Gastrocnemius medialis (tissue), 4 donors: Measurements from ENCODE around the gene CCL11. TPM values are rescaled to one million over a fixed set of nuclear protein-coding genes. Genes with fewer than 3 reads are reported as not detected.
A peak's percentile ranks its signal among the peaks of the same experiment; 100 is the strongest.

Source experiments
- ATAC-seq, 2 donors: fragments of 150-250 bp; one replicate each; pipeline ENCODE4 v1.9.1; 2016
- DNase-seq, 2 donors: peaks; one replicate each; pipeline ENCODE4 v3.0.0-alpha.2; 2019
- H3K27ac ChIP-seq, 4 donors: fragments of 200-600 bp; sonication (generic); 1 replicate in 1 of 4; 2 replicates in 3 of 4; pipeline ENCODE4 v1.5.1; 2016 to 2018; ENCODE audit warnings: mild to moderate bottlenecking in 2 of 4, moderate library complexity in 1 of 4
- H3K27me3 ChIP-seq, 3 donors: fragments of 200-600 bp; sonication (generic) in 2 of 3; 1 replicate in 1 of 3; 2 replicates in 2 of 3; pipeline versions ENCODE4 v1.5.1 to v1.6.0; 2016 to 2019; ENCODE audit warnings: mild to moderate bottlenecking in 1 of 3, moderate library complexity in 1 of 3
- H3K36me3 ChIP-seq, 2 donors: fragments of 200-600 bp; sonication (generic) in 1 of 2; one replicate each; pipeline ENCODE4 v1.5.1; 2017 to 2018
- H3K4me1 ChIP-seq, 2 donors: fragments of 200-600 bp; sonication (generic) in 1 of 2; one replicate each; pipeline ENCODE4 v1.5.1; 2016 to 2017; ENCODE audit warnings: mild to moderate bottlenecking in 2 of 2
- H3K4me3 ChIP-seq, 4 donors: fragments of 200-600 bp; sonication (generic) in 3 of 4; 1 replicate in 1 of 4; 2 replicates in 3 of 4; pipeline ENCODE4 v1.5.1; 2016 to 2019; ENCODE audit warnings: mild to moderate bottlenecking in 2 of 4
- H3K9me3 ChIP-seq, 3 donors: fragments of 200-600 bp; sonication (generic) in 2 of 3; 1 replicate in 1 of 3; 2 replicates in 2 of 3; pipeline ENCODE4 v1.5.1; 2016 to 2019
- POLR2A ChIP-seq, 2 donors: fragments of 450-650 bp; IDR thresholded peaks; one replicate each; pipeline ENCODE4 v1.6.1; 2017; ENCODE audit warnings: antibody characterized with exemption in 2 of 2, mild to moderate bottlenecking in 2 of 2, moderate library complexity in 2 of 2
- in situ Hi-C, 4 donors: fragments of 200-750 bp; cut with MboI; loops; one replicate each; pipeline versions ENCODE4 v1.15.0 to v1.8.0; 2017; ENCODE audit warnings: low sequenced_read_pairs in 4 of 4
- intact Hi-C: fragments of 100-400 bp; cut with DNase I; formaldehyde crosslinking; loops from one replicate; pipeline ENCODE4 v1.15.1; 2023; ENCODE audit warnings: low total_unique reads
- total RNA-seq, 4 donors: library from RNA; depleted of rRNA; stranded (reverse); fragments of >200 nt; gene quantifications; one replicate each; pipeline versions ENCODE4 v1.1.0 to v1.2.3, GENCODE V29; 2016
- TF ChIP-seq, protein P1 (sequence below), 5 experiments: fragments of 450-650 bp in 3 of 5; fragments of 200-600 bp in 2 of 5; sonication (generic) in 2 of 5; IDR thresholded peaks in 4 of 5; conservative IDR thresholded peaks in 1 of 5; 1 replicate in 4 of 5; 2 replicates in 1 of 5; pipeline ENCODE4 v1.5.1; 2016 to 2019; ENCODE audit warnings: antibody characterized with exemption in 5 of 5, mild to moderate bottlenecking in 3 of 5, moderate library complexity in 3 of 5

The CCL11 gene
- total RNA-seq, 4 donors from 2014 or later = not detected

DNA sequence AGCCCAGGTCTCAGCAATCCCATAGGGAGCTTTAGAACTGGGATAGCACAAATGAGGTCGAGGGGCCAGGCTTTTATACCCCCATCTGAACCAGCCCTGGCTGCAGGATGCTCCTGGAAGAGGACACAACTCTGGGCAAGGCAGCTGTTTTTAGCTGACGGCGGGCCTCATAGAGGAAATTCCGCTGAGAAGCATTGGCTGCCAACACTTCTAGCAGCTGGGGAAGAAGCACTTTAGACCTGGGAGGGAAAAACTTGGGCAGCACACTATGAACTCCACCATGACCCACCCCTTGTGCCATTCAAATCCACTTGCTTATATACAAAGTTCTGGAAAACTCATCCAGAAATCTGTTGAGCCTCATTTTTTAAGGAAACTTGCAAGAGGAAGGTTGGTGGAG, 5.0 kb downstream of the CCL11 start:
- no peaks in the 10 kb centered on the region for H3K4me1 ChIP-seq
- H3K4me3 ChIP-seq = no peak overlapping the region
- TF ChIP-seq, protein P1, sequence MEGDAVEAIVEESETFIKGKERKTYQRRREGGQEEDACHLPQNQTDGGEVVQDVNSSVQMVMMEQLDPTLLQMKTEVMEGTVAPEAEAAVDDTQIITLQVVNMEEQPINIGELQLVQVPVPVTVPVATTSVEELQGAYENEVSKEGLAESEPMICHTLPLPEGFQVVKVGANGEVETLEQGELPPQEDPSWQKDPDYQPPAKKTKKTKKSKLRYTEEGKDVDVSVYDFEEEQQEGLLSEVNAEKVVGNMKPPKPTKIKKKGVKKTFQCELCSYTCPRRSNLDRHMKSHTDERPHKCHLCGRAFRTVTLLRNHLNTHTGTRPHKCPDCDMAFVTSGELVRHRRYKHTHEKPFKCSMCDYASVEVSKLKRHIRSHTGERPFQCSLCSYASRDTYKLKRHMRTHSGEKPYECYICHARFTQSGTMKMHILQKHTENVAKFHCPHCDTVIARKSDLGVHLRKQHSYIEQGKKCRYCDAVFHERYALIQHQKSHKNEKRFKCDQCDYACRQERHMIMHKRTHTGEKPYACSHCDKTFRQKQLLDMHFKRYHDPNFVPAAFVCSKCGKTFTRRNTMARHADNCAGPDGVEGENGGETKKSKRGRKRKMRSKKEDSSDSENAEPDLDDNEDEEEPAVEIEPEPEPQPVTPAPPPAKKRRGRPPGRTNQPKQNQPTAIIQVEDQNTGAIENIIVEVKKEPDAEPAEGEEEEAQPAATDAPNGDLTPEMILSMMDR (IDR thresholded peaks at IDR 0.05 in 4 of 5, conservative IDR thresholded peaks at IDR 0.05 in 1 of 5) = no peak
- no peak for TF ChIP-seq POLR2A (IDR thresholded peaks at IDR 0.05)
- H3K36me3 ChIP-seq = no peaks in the 10 kb centered on the region
- DNase-seq (no peak), ATAC-seq (no peak)
- no peaks in the 10 kb centered on the region for H3K27me3 ChIP-seq
- intact Hi-C loops (no loop called here), in situ Hi-C loops (no loop called here)
- no peak overlapping the region for H3K27ac ChIP-seq
- H3K9me3 ChIP-seq = no peaks in the 10 kb centered on the region

DNA sequence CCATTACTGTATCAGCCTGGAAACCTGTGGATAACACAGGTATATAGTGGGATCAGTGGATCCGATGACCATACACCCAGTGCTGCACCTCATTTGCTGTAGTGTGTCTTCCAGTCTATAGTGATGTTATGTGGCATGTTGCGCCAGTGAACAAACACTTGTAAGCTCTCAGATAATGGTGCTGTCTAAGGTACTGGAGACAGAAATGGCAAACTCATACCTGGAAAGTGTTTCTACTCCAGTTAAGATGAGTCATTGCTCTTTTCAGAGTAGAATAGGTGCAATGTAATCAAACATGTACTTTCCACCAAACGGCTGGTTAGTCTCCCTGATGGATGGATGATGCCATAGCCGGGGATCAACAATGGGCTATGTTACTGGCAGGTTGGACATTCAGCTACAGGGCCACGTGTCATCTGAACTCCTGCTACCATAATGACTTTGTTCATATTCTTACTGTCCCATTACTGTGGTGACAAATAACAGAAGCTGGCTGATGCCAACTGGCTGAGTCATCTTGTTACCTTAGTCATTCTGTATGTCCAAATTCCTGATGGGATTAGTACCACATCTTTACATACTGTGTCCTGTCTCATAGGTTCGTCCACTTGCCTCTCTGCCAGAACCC, 6.3 kb downstream of the CCL11 start:
- Histone ChIP-seq H3K9me3 (no peaks in the 10 kb centered on the region), H3K4me1 (no peaks in the 10 kb centered on the region), H3K4me3 (no peak overlapping the region), H3K36me3 (no peaks in the 10 kb centered on the region), H3K27me3 (no peaks in the 10 kb centered on the region), H3K27ac (no peak overlapping the region)
- ATAC-seq = no peak
- in situ Hi-C loops = no loop called here
- no peak for DNase-seq
- intact Hi-C loops = no loop called here
- TF ChIP-seq POLR2A (IDR thresholded peaks at IDR 0.05) = no peak
- TF ChIP-seq, protein P1 (IDR thresholded peaks at IDR 0.05 in 4 of 5, conservative IDR thresholded peaks at IDR 0.05 in 1 of 5) = no peak

DNA sequence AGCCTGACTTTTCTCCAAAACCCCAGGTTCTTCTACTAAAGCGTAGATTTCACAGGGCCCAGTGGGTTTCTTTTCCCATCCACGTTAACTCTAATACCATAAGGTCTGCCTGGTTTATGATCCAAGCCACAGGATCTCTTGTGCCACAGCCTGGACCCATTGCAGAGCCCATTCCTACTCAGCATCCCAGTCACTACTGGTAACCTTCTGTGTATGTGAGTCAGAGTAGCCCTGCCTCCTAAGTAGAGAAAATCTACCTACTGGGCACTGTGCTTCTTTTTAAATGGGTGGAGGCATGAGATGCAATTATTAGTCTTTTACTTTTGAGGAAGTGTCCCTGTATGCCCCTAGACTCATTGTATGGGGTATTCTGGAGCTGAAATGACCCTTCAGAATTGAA, 13.5 kb downstream of the CCL11 start:
- intact Hi-C loops (no loop called here), in situ Hi-C loops (no loop called here)
- no peaks in the 10 kb centered on the region for H3K27me3 ChIP-seq
- H3K36me3 ChIP-seq = no peaks in the 10 kb centered on the region
- no peak overlapping the region for H3K4me3 ChIP-seq
- no peaks in the 10 kb centered on the region for H3K9me3 ChIP-seq
- no peak for DNase-seq
- no peak overlapping the region for H3K27ac ChIP-seq
- ATAC-seq = no peak
- peaks cover 9 to 12% of the 10 kb centered on the region in 2 donors for H3K4me1 ChIP-seq
- no peak for TF ChIP-seq POLR2A (IDR thresholded peaks at IDR 0.05)
- TF ChIP-seq, protein P1 (IDR thresholded peaks at IDR 0.05 in 4 of 5, conservative IDR thresholded peaks at IDR 0.05 in 1 of 5) = no peak

DNA sequence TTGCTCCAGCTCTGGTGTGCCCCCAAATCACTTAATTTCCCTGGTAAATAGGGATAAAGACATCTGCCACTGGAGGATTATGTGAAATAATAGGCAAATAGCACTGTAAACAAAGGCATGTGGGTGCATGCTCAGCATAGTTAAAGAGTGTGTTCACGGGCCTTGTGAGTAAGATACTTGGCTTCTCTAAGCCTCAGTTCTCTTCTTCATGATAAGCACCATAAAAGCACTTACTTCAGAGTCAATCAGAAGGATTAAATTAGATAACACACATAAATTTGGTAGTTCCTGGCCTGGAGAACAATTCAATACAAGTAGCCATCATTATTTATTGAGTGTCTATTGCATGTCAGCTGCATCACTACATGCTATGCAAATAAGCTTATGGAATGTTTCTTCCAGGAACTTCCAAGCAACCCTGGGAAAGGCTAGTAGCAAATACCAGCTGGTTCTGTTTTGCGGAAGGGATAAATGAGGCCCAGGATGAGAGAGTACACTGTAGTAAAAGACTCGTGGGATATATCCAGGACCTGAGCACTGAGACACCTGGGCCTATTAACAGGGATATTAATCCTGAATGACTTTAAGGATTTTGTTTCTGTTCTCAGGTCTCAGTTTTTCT, 14.5 kb downstream of the CCL11 start:
- in situ Hi-C loops = loop anchor here in 2 of 4 donors (10.0 kb wide), 2 partner anchors 95 to 105 kb away; no protein-coding TSS in a partner anchor
- Histone ChIP-seq H3K36me3 (no peaks in the 10 kb centered on the region), H3K4me1 (peaks cover 9 to 12% of the 10 kb centered on the region in 2 donors), H3K9me3 (no peaks in the 10 kb centered on the region), H3K27me3 (no peaks in the 10 kb centered on the region), H3K27ac (peak overlapping the region in 2 of 4 donors; percentile 42 to 49), H3K4me3 (no peak overlapping the region)
- DNase-seq (no peak), ATAC-seq (no peak)
- TF ChIP-seq, protein P1 (IDR thresholded peaks at IDR 0.05 in 4 of 5, conservative IDR thresholded peaks at IDR 0.05 in 1 of 5) = no peak
- TF ChIP-seq POLR2A (IDR thresholded peaks at IDR 0.05) = no peak
- intact Hi-C loops = no loop called here
